AG10803 (cell line): Measurements from ENCODE around the gene IL10RB.
A peak's percentile ranks its signal among the peaks of the same experiment; 100 is the strongest.

Source experiments
- DNase-seq: peaks from one replicate; pipeline ENCODE4 v3.0.0; 2010; ENCODE audit warnings: low read depth
- H3K4me3 ChIP-seq: 2 replicates; pipeline ENCODE4 v1.5.1; 2011; ENCODE audit warnings: mild to moderate bottlenecking, low read length, control low read depth
- CTCF ChIP-seq: conservative IDR thresholded peaks from 2 replicates; pipeline ENCODE4 v1.5.1; 2011; ENCODE audit warnings: mild to moderate bottlenecking, low read length, control low read depth, inconsistent platforms

IL10RB gene

GRCh38 chr21:33267250-33267649 is 1.1 kb downstream of the IL10RB start:
- no peak for TF ChIP-seq CTCF
- peak overlapping the region; percentile 80 for H3K4me3 ChIP-seq
- no peak for DNase-seq

- TF ChIP-seq CTCF, result no peak
- DNase-seq, result no peak
- no peak overlapping the region for H3K4me3 ChIP-seq
These were observed 2.2 kb downstream of the IL10RB start for GRCh38 chr21:33268393-33268736.

GRCh38 chr21:33268737-33269441 is 2.7 kb downstream of the IL10RB start:
- DNase-seq, result no peak
- no peak overlapping the region for H3K4me3 ChIP-seq
- TF ChIP-seq CTCF, result no peak

- no peak for DNase-seq
- H3K4me3 ChIP-seq, result no peak overlapping the region
- TF ChIP-seq CTCF, result no peak
These were observed 4.8 kb downstream of the IL10RB start for GRCh38 chr21:33270986-33271385.

GRCh38 chr21:33273044-33273443 is 6.9 kb downstream of the IL10RB start:
- TF ChIP-seq CTCF, result no peak
- DNase-seq, result no peak

GRCh38 chr21:33278721-33279120 is 12.6 kb downstream of the IL10RB start:
- no peak for TF ChIP-seq CTCF
- peak; percentile 83 for DNase-seq
- H3K4me3 ChIP-seq, result no peak overlapping the region

More at GRCh38 chr21:33273044-33273443, 6.9 kb downstream of the IL10RB start:
- H3K4me3 ChIP-seq, result no peak overlapping the region

GRCh38 chr21:33279330-33279820 is 13.2 kb downstream of the IL10RB start:
- no peak for TF ChIP-seq CTCF
- no peak for DNase-seq
- no peak overlapping the region for H3K4me3 ChIP-seq
